GM12875 (cell line): ENCODE data around the gene PRDM12.

Experiments
- H3K4me3 ChIP-seq: one replicate; pipeline ENCODE4 v1.5.1; 2011; ENCODE audit warnings: low read depth, low read length, control low read depth
- TF ChIP-seq, protein P1 (sequence below): IDR thresholded peaks from 2 replicates; pipeline ENCODE4 v1.5.1; 2011; ENCODE audit warnings: low read depth, mild to moderate bottlenecking, control low read depth, inconsistent platforms, low read length, moderate library complexity, borderline replicate concordance; ENCODE audit not compliant: insufficient read depth

PRDM12 gene

GRCh38 chr9:130666393-130667119 lies 2.2 kb downstream of the PRDM12 start:
- no peak overlapping the region for H3K4me3 ChIP-seq
- TF ChIP-seq, protein P1, sequence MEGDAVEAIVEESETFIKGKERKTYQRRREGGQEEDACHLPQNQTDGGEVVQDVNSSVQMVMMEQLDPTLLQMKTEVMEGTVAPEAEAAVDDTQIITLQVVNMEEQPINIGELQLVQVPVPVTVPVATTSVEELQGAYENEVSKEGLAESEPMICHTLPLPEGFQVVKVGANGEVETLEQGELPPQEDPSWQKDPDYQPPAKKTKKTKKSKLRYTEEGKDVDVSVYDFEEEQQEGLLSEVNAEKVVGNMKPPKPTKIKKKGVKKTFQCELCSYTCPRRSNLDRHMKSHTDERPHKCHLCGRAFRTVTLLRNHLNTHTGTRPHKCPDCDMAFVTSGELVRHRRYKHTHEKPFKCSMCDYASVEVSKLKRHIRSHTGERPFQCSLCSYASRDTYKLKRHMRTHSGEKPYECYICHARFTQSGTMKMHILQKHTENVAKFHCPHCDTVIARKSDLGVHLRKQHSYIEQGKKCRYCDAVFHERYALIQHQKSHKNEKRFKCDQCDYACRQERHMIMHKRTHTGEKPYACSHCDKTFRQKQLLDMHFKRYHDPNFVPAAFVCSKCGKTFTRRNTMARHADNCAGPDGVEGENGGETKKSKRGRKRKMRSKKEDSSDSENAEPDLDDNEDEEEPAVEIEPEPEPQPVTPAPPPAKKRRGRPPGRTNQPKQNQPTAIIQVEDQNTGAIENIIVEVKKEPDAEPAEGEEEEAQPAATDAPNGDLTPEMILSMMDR = no peak

GRCh38 chr9:130667120-130667435 lies 2.7 kb downstream of the PRDM12 start:
- TF ChIP-seq, protein P1 = no peak
- no peak overlapping the region for H3K4me3 ChIP-seq

- H3K4me3 ChIP-seq = no peak overlapping the region
- TF ChIP-seq, protein P1 = no peak
Measured at GRCh38 chr9:130668196-130668595, 3.8 kb downstream of the PRDM12 start.

DNA sequence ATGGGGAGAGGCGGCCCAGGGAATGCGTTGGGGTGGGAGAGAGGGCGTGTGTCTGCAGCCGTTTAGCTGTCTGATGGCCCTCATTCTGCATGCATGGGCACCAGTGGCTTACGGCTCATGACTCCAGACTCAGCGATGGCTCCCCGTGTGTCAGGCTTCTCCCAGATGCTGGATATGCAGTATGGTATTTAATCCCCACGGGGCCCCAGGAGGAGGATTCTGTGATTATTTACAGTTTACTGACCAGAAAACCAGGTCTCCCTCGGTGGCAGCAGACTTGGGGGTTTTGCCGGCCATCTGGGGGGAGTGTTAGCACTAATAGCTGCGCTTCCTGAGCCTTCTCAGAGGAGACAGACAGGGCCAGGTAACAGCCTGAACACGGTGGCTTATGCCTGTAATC lies 4.3 kb downstream of the PRDM12 start:
- H3K4me3 ChIP-seq = no peak overlapping the region
- TF ChIP-seq, protein P1 = no peak

DNA sequence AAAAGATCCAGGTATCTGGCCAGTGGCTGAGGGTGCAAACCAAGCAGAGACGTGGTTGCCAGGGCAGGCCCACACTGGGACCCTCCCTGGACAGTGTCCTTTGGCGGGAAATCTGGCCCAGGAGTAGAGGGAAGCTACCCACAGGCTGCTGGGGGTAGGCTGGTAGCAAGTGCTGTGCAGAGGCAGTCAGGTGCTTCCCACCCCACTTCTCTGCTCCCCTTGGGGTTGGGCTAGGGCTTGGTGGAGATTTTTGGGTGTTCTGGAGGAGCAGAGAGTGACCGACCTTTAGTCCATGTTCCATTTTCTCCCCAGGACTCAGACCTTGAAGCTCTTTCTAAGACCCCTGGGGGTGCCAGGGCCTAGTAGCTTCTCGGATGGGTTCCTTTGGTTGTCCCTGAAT lies 5.6 kb downstream of the PRDM12 start:
- no peak overlapping the region for H3K4me3 ChIP-seq
- TF ChIP-seq, protein P1 = no peak

DNA sequence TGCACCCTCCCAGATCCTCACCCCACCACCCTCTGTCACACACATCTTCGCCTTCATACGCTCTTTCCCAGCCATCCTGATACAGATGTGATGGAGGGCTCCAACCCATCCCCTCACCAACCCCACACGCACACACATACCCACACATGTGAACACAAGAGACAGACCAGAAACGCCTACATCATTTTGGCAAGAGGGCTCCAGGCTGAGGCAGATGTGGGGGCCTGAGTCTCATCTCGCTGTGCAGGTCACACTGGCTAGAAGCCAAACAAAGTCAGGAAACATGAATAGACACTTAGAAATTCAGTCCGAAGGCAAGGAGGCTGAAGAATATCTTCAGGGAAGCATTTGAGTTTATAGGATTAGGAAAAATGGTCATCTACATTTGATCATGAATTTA lies 6.2 kb downstream of the PRDM12 start:
- TF ChIP-seq, protein P1 = no peak
- no peak overlapping the region for H3K4me3 ChIP-seq

DNA sequence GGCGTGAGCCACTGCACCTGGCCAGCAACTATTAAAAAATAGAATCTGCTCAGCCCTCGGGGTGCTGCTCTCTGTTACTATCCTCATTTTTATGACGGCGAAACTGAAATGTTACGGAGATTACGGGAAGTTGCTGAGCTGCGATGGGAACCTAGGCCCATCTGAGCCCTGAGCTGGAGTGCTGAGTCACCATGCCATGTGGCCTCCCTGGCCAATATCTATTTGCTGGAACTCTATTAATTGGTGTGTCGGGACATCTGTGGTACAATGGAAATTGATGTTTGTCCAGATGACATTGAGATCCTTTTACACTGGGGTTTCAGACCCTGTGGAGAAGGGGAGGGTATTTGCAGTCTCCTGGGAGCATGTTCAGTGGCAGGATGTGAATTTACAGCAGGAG lies 8.1 kb downstream of the PRDM12 start:
- no peak overlapping the region for H3K4me3 ChIP-seq
- TF ChIP-seq, protein P1 = no peak
